Renal cortex interstitium (tissue), 11 donors: ENCODE data around the gene ZNF598. TPM values are rescaled to one million over a fixed set of nuclear protein-coding genes. Genes with fewer than 3 reads are reported as not detected.

Source experiments
- DNase-seq, 11 donors: peaks; one replicate each; pipeline ENCODE4 v3.0.0-alpha.2; 2013; ENCODE audit warnings: low read depth in 9 of 11, low spot score in 4 of 11; ENCODE audit errors: extremely low read depth in 1 of 11
- polyA plus RNA-seq, 3 donors: library from polyadenylated mRNA; unstranded; fragments of 120-200 nt; gene quantifications; one replicate each; pipeline ENCODE4 v1.2.1, GENCODE V29; 2013; ENCODE audit not compliant: insufficient read length in 3 of 3

Gene ZNF598
- polyA plus RNA-seq, 3 donors: 16.6 to 28.6 (median 27.3) TPM

DNA sequence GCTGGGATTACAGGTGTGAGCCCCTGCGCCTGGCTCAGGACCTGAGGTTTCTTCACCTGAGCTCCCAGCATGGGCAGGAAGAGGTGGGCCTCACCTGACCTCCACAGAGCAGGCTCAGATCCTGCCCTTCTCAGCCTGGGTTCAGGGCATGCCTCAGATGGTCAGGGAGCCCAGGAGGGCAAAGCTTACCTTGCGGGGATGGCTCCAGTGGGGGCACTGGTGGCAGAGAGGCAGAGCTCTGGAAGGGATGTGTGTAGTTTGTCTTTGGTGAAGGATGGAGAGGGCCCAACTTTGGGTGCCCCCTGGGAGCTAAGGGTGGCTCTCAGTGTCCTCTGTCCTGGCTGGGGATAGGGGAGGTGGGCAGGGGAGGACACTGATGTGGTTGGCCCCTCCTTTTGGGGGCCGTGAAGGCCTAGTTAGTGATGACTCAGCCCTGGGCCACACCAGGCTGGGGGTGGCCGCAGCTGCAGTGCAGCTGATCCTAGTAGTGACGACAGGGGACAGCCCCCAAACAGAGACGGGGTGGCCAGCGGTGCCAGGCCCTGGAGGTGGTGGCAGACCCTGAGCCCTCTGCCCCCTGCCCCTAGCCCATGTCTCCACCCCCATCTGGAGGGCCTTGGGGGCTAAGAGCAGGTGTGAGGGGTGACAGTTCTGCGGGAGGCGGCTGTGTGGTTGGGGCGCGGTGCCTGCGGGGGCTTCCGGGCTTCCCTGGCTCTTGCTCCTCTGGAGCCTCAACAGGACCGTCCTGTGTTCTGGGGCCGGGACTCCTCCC, 22.9 kb upstream of the ZNF598 start:
- no peak for DNase-seq

- no peak for DNase-seq
These were observed 21.5 kb upstream of the ZNF598 start for GRCh38 chr16:2031081-2031577.

DNA sequence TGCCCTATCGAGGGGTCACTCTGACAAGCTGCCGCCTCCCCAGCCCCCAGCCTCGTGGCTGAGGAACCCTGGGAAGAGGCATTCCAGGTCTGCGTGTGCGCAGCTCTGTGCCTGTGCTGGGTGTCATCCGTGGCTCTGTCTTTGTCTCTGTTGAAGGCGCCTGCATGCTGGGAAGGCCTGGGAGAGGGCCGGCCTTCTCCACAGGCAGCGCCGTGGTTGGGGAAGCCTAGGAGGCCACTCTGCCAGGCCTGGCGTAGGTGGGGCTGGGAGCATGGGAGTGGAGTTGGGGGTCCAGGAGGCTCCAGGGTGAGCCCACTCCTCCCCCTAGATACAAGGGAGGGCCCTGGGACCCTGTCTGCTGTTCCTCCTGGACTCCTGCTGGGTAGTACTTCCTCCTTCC, 20.4 kb upstream of the ZNF598 start:
- DNase-seq: no peak

GRCh38 chr16:2029350-2029749, 19.7 kb upstream of the ZNF598 start:
- no peak for DNase-seq

- no peak for DNase-seq
These were observed 19.1 kb upstream of the ZNF598 start for GRCh38 chr16:2028620-2029220.

- DNase-seq: no peak
These were observed 18.5 kb upstream of the ZNF598 start for GRCh38 chr16:2028146-2028545.

DNA sequence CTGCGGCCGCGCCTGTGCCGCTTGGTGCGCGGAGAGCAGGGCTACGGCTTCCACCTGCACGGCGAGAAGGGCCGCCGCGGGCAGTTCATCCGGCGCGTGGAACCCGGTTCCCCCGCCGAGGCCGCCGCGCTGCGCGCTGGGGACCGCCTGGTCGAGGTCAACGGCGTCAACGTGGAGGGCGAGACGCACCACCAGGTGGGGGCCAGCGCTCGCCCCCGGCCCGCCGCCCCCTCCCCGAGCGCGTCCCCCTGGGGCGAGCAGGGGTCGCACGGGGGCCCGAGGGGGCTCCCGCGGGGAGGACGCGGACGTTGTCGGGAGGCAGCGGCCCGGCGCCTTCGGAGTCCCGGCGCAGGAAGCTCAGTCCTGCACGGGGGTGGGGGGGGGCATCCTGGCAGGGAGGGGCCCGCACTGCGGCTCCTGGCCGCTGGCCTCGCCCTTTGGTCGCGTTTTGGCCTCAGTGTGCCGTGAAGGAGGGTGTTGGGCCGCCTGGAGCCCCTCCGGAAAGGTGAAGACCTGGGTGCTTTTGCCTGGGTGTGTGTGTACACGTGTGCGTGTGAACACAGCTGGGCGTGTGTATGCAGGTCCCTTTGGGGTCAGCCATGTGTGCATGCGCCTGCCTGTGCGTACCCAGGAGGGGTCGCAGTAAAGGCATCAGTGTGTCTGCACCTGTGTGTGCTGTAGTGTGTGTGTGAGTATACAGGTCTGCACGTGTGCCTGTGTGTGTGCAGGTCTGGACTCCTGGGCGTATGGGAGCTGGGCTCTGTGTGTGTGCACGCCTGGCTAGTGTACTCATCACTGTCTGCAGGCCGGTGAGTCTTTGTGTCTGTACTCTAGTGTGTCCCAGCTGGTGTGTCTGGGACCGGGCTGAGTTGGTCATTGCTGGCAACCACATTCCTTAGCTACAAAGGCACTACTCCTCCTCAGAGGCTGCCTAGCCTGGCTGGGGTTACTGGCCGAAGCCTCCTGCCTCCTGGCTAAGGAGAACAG, 17.7 kb upstream of the ZNF598 start:
- DNase-seq: no peak

DNA sequence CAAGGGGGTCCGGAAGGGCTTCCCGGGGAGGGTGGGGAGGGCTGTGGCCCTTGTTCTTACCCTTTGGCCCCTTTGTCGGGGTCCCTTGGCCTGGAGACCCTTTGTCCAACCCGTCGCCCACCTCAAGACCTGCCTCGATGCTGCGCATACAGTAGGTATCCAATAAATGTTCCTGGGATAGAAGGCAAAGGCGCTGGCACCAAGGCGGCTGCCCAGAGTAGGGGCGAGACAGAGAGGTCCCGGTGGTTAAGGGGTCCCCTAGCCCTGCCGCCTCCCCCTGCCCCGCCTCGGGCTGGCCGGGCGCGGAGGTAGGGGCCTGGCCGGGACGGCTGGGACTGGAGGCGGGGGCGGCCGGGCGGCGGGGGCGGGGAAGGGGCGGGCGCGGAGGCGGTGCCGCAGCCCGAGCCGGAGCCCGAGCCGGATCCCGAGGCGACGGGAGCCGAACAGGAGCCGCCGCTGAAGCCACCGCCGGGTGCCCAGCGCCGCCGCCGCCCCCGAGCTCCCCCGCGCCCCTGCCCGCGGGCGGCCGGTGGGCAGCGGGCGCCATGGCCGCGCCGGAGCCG, 16.9 kb upstream of the ZNF598 start, which contains the start of gene NHERF2:
Gene NHERF2, plus strand, starts transcription at position 442 of the 563 bp plus-strand sequence. Its CDS starts 104 bp downstream, at position 546.
- no peak for DNase-seq

DNA sequence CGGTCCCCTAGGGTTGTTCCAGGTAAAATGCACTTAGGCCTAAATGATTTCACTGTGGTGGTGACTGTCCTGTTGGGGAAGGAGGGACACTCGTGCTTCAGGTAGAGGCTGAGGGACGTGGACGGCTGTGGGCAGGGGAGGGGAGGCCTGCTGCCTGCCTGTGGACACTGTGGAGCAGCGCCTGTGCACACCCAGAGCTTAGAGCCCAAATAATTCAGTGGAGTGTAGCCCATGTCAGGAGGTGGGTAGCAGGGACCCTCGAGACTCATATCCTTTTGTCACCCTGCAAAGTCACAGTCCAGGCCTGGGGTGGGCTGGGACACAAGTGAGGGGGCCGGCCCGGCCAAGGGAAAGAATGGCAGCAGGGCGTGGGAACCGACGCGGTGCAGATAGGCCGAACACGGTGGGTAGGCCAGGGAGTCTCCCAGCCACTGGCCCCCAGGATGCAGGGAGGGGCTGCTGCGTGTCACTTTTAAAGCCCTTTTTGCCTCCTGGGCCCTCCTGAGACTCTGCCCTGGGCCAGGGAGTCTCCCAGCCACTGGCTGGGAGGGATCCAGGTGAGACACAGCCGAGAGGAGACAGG, 16.3 kb upstream of the ZNF598 start:
- DNase-seq: no peak

GRCh38 chr16:2025251-2025650, 15.6 kb upstream of the ZNF598 start:
- DNase-seq: no peak

DNA sequence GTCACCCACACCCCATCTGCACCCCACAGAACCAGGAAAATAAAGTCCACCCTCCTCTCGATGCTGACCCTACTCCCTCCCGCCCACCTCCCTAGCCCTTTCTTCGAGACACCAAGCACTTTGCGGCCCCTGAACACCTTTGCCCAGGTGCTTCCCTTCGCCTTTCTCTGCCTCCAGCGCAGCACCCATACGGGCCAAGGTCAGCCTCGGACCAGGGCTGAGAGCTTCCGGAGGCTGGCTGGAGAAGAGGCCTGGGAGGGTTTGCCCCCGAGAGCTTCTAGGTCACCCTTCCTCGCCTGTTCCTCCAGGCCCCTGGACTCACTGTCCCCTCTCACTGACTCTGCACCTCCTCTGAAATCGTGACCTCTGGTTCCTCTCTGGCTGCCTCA, 14.4 kb upstream of the ZNF598 start:
- no peak for DNase-seq

GRCh38 chr16:2023092-2024031, 13.7 kb upstream of the ZNF598 start:
- peak in 7 of 11 donors; percentile 83 to 90 (median 88) for DNase-seq

DNA sequence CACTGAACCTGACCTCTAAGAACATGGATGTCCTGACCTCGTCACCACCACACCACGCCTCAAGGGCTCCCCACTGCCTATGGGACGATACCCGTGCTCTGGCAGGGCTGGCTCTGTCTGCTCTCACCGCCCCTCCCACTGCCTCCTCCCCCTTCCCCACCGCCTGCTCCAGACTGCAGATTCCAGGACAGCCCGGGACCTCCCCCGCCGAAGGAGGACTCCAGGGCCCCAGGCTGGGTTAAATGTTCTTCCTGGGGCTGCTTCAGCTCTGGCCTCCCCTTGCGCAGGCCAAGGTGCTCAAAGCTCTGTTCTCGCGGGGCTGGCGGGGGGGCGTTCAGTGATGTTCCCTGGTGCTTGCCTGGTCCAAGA, 13.1 kb upstream of the ZNF598 start:
- no peak for DNase-seq

- no peak for DNase-seq
These were observed 10.6 kb upstream of the ZNF598 start for GRCh38 chr16:2019921-2020831.

GRCh38 chr16:2019518-2019920, 9.9 kb upstream of the ZNF598 start, which contains the start of gene NPW:
NPW (plus strand) TSS chr16:2019785.
- no peak for DNase-seq

DNA sequence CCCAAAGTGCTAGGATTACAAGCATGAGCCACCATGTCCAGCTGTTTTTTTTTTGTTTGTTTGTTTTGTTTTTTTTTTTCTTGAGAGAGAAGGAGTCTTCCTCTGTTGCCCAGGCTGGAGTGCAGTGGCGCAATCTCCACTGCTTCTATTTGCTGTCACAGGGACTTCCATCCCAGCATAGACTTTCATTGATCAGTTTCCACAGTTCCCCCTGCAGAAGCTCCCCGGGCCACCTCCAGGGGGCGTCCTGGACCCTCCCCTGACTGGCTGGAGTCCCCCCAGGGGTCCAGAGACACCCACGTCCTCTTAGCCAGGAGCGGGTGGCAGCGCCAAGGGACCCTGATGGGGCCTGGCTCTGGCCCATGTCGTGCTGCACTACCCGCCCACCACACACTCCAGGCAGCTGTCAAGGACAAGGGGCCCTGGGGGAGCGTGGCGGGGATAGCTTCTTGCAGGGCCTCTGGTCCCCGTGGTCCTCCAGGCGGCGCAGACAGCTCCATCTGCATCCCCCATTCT, 6.8 kb upstream of the ZNF598 start:
- DNase-seq: no peak

DNA sequence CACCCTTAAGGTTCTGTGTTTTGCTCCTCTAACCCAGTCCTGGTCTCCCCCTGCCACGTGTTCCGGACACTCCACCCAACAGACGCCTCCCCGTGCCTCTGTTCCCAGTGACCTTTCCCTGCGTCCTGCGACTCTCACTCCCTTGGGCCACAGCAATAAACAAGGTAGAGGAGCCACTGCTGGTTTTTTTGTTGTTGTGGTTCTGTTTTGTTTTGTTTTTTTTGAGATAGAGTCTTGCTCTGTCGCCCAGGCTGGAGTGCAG, 6.3 kb upstream of the ZNF598 start:
- DNase-seq: no peak
